RWPE2 (cell line): Measurements from ENCODE around the gene COIL.

Experiments used
- ATAC-seq: fragments of 200-7000 bp; cut with Tn5 transposase; 3 replicates; pipeline ENCODE4 v1.9.1; 2021; ENCODE audit warnings: low read depth
- DNase-seq: peaks from one replicate; pipeline ENCODE4 v3.0.0-alpha.2; 2020; ENCODE audit warnings: low spot score
- H3K27ac ChIP-seq: fragments of 450-650 bp; 2 replicates; pipeline ENCODE4 v1.5.1; 2017; ENCODE audit warnings: mild to moderate bottlenecking; ENCODE audit not compliant: poor library complexity, severe bottlenecking
- H3K27me3 ChIP-seq: fragments of 250-450 bp; sonication (Bioruptor Pico); 2 replicates; pipeline ENCODE4 v1.5.1; 2021; ENCODE audit warnings: mild to moderate bottlenecking, moderate library complexity; ENCODE audit not compliant: insufficient read depth, poor library complexity, severe bottlenecking
- H3K36me3 ChIP-seq: fragments of 250-450 bp; sonication (Bioruptor Pico); 2 replicates; pipeline ENCODE4 v1.5.1; 2020; ENCODE audit warnings: low read depth, mild to moderate bottlenecking, moderate library complexity
- H3K4me1 ChIP-seq: fragments of 250-450 bp; sonication (Bioruptor Pico); 2 replicates; pipeline ENCODE4 v1.5.1; 2021; ENCODE audit warnings: mild to moderate bottlenecking, moderate library complexity; ENCODE audit not compliant: insufficient read depth, poor library complexity, severe bottlenecking
- H3K4me3 ChIP-seq: fragments of 250-450 bp; sonication (Bioruptor Pico); 2 replicates; pipeline ENCODE4 v1.5.1; 2021; ENCODE audit warnings: mild to moderate bottlenecking, moderate library complexity; ENCODE audit not compliant: severe bottlenecking
- H3K9me3 ChIP-seq: fragments of 250-450 bp; sonication (Bioruptor Pico); 2 replicates; pipeline ENCODE4 v1.5.1; 2021; ENCODE audit warnings: mild to moderate bottlenecking, moderate library complexity; ENCODE audit not compliant: severe bottlenecking
- TF ChIP-seq, protein P1 (sequence below): fragments of 450-650 bp; IDR thresholded peaks from one replicate; pipeline ENCODE4 v1.5.1; 2017; ENCODE audit warnings: mild to moderate bottlenecking, moderate library complexity; ENCODE audit not compliant: poor library complexity, severe bottlenecking

The COIL gene

DNA sequence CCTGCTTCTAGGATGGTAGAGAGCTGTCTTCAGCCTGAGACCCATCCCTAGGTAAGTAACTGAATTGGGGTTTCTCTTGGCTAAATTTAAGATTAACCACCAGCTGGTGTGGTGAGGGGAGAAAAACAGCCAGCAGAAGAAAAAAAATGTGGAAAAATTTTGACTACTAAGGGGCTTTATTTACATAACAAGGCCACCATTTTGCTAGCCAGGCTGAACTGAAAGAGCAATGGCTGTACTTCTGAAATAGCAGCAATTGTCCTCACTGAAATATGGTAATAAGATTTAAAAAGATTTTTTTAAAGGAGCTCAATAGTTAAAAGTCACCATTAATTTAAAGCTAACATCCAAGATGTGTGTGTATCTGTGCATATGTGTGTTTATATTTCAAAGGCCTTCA lies 34.6 kb downstream of the COIL start:
- TF ChIP-seq, protein P1, sequence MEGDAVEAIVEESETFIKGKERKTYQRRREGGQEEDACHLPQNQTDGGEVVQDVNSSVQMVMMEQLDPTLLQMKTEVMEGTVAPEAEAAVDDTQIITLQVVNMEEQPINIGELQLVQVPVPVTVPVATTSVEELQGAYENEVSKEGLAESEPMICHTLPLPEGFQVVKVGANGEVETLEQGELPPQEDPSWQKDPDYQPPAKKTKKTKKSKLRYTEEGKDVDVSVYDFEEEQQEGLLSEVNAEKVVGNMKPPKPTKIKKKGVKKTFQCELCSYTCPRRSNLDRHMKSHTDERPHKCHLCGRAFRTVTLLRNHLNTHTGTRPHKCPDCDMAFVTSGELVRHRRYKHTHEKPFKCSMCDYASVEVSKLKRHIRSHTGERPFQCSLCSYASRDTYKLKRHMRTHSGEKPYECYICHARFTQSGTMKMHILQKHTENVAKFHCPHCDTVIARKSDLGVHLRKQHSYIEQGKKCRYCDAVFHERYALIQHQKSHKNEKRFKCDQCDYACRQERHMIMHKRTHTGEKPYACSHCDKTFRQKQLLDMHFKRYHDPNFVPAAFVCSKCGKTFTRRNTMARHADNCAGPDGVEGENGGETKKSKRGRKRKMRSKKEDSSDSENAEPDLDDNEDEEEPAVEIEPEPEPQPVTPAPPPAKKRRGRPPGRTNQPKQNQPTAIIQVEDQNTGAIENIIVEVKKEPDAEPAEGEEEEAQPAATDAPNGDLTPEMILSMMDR = no peak
- Histone ChIP-seq H3K27ac (no peak overlapping the region), H3K9me3 (peaks cover 26% of the 10 kb centered on the region), H3K4me3 (no peak overlapping the region), H3K4me1 (no peaks in the 10 kb centered on the region), H3K36me3 (no peaks in the 10 kb centered on the region), H3K27me3 (no peaks in the 10 kb centered on the region)
- ATAC-seq (no peak), DNase-seq (no peak)

DNA sequence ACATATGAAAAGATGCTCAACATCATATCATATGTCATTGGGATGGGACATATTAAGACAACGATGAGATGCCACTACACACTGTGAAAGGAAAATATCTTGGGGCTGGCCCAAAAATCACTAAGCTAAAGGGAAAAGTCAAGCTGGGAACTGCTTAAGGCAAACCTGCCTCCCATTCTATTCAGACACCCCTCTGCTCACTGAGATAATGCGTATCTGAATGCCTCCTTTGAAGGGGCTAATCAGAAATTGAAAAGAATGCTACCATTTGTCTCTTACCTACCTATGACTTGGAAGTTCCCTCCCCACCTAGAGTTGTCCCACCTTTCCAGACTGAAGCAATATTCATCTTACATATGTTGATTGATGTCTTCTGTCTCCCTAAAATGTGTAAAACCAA lies 35.8 kb downstream of the COIL start:
- Histone ChIP-seq H3K9me3 (peaks cover 17% of the 10 kb centered on the region), H3K27ac (no peak overlapping the region), H3K27me3 (no peaks in the 10 kb centered on the region), H3K4me3 (no peak overlapping the region), H3K4me1 (no peaks in the 10 kb centered on the region), H3K36me3 (no peaks in the 10 kb centered on the region)
- no peak for DNase-seq
- TF ChIP-seq, protein P1 = no peak
- no peak for ATAC-seq

DNA sequence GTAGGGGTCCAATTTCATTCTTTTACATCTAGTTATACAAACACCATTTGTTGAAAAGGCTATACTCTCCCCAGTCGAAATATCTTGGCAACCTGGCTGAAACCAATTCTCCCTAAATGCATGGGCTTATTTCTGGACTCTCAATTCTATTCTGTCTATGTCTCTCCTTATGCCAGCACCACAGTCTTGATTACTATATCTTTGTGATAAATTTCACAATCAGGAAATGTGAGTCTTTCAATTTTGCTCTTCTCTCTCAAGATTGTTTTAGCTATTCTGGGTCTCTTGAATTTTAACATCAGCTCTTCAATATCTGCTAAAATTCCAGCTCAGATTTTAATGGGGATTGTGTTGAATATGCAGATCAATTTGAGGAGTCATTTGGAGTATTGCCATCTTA lies 41.1 kb downstream of the COIL start:
- peaks cover 3% of the 10 kb centered on the region for H3K9me3 ChIP-seq
- DNase-seq (no peak), ATAC-seq (no peak)

DNA sequence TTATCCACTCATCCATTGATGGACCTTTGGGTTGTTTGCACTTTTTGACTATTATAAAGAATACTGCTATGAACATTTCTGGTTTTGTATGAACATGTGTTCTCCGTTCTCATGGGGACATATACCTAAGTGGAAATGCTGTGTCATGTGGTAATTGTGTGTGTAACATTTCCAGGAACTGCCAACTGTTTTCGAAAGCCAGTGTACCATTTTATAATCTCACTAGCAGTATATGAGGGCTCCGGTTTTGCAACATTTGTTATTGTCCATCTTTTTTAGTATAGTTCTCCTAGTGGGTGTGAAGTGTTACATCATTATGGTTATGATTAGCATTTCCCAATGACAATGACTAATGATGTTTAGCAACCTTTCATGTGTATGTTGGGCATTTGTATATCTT lies 41.9 kb downstream of the COIL start:
- no peak overlapping the region for H3K27ac ChIP-seq

More for the DNA sequence above, 41.1 kb downstream of the COIL start:
- TF ChIP-seq, protein P1 = no peak
- peaks cover 15% of the 10 kb centered on the region for H3K4me1 ChIP-seq
- no peak overlapping the region for H3K4me3 ChIP-seq
- no peak overlapping the region for H3K27ac ChIP-seq
- H3K36me3 ChIP-seq = no peaks in the 10 kb centered on the region
- no peaks in the 10 kb centered on the region for H3K27me3 ChIP-seq

DNA sequence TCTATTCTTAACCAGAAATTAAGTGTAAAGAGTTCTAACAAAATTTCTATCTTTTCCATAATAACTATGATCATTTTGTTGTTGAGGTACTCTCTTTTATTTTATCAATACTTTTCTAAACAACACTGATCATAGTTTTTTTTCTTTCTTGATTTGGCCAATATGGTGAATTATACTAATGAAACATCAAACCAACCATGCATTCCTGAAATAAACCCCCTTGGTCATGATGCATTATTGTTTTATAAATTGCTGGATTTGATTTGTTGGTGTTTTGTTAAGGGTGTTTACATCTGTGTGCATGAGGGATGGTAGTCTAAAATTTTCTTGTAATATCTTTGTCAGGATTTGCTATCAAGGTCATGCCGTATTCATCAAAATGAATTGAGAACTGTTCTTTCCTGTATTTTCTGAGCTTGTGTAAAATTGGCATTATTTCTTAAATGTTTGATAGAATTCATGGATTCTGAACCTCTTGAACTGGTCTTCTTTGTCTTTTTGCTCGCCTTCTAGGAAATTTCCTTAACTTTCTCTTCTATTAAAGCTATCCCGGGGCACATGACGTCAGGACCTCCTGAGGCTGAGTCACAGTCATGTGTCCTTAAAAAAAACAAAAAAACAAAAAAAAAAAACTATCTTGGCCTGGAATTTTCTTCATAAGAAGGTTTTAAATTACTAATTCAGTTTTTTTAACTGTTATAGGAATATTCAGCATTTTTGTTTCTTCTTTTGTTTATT lies 43.1 kb downstream of the COIL start:
- H3K4me1 ChIP-seq = peaks cover 15% of the 10 kb centered on the region
- DNase-seq (no peak), ATAC-seq (no peak)
- no peak overlapping the region for H3K27ac ChIP-seq
- no peak overlapping the region for H3K4me3 ChIP-seq
- H3K27me3 ChIP-seq = no peaks in the 10 kb centered on the region
- H3K36me3 ChIP-seq = no peaks in the 10 kb centered on the region
- TF ChIP-seq, protein P1 = no peak
- peaks cover 3% of the 10 kb centered on the region for H3K9me3 ChIP-seq

More for the DNA sequence above, 41.9 kb downstream of the COIL start:
- peaks cover 3% of the 10 kb centered on the region for H3K9me3 ChIP-seq
- H3K36me3 ChIP-seq = no peaks in the 10 kb centered on the region
- ATAC-seq (no peak), DNase-seq (no peak)
- H3K4me1 ChIP-seq = peaks cover 15% of the 10 kb centered on the region
- TF ChIP-seq, protein P1 = no peak
- H3K4me3 ChIP-seq = no peak overlapping the region
- no peaks in the 10 kb centered on the region for H3K27me3 ChIP-seq
